Measurements from ENCODE around the gene NFKB2. TPM values are rescaled to one million over a fixed set of nuclear protein-coding genes. Genes with fewer than 3 reads are reported as not detected.

Gene NFKB2
- total and polyA plus RNA-seq, 2 of the 4 experiments (the other 2 are of a cell fraction), result 16.1 to 32.3 TPM

- Histone ChIP-seq H3K4me2 (ENCODE audit: low read depth, low read length) (no peak overlapping the region; the same call in 1 of the 2 replicates), H4K20me1 (ENCODE audit: insufficient read depth, low read length) (no peaks in the 10 kb centered on the region), H3K9me1 (ENCODE audit: insufficient read depth, low read length) (peaks cover 5% of the 10 kb centered on the region; the same call in 1 of the 2 replicates), H2BK20ac (ENCODE audit: low read depth, low read length) (no peak overlapping the region), H2AK5ac (ENCODE audit: low read depth, low read length) (no peak overlapping the region), H4K5ac (ENCODE audit: low read depth, low read length) (no peak overlapping the region), H2BK120ac (ENCODE audit: low read depth, low read length) (no peak overlapping the region), H4K8ac (ENCODE audit: low read depth in 2 of 2, low read length in 2 of 2) (no peak overlapping the region; a peak in 1 of 4 replicates), H3K18ac (ENCODE audit: low read depth, low read length) (no peak overlapping the region), H3K56ac (ENCODE audit: extremely low read depth, insufficient read depth, low read length) (no peak overlapping the region), H3K23ac (ENCODE audit: low read depth, low read length) (no peak overlapping the region), H3K9me3 (ENCODE audit: control insufficient read depth, insufficient read depth, low read length) (no peaks in the 10 kb centered on the region), H3K4ac (ENCODE audit: low read depth, low read length) (no peak overlapping the region), H2AK9ac (replicated peaks; ENCODE audit: low read depth, low read length, poor library complexity) (peak overlapping the region; percentile 1), H3K27ac (ENCODE audit: insufficient read depth, low read length) (no peak overlapping the region), H3K36me3 (ENCODE audit: control insufficient read depth, insufficient read depth, low read length) (no peaks in the 10 kb centered on the region), H3K79me1 (ENCODE audit: low read depth in 1 of 2, low read length in 2 of 2) (peaks cover 6 to 10% of the 10 kb centered on the region in 2 experiments; a peak in 3 of 4 replicates), H3K9ac (ENCODE audit: low read depth, low read length) (no peak overlapping the region), H2AFZ (replicated peaks; ENCODE audit: low read length, poor library complexity) (no peak overlapping the region), H3K4me3 (ENCODE audit: insufficient read depth, low read depth, low read length) (no peak overlapping the region), H3K14ac (replicated peaks; ENCODE audit: low read depth, low read length) (no peak overlapping the region), H4K91ac (ENCODE audit: insufficient read depth, low read depth, low read length) (no peak overlapping the region), H3K27me3 (ENCODE audit: control insufficient read depth, insufficient read depth, low read length) (no peaks in the 10 kb centered on the region), H2BK15ac (ENCODE audit: low read depth, low read length) (no peak overlapping the region), H3K4me1 (ENCODE audit: control insufficient read depth, insufficient read depth, low read length) (peaks cover 13% of the 10 kb centered on the region), H2BK5ac (ENCODE audit: low read depth, low read length, poor library complexity, severe bottlenecking) (no peak overlapping the region)
- CTCF ChIA-PET, result no interaction called here
- WGBS, 2 experiments (ENCODE audit: extremely low coverage in 2 of 2, insufficient read length in 1 of 2), result 80% methylated on average over 6 of the region's 6 CpGs; no CpG with 5 or more reads in 1 of the 2 experiments
- ATAC-seq (ENCODE audit: low read depth) (no peak), DNase-seq (no peak)
- in situ Hi-C loops (cut with MboI; ENCODE audit: low sequenced_read_pairs) (no loop called here), dilution Hi-C loops (cut with HindIII; ENCODE audit: low sequenced_read_pairs, unreplicated experiment) (no loop called here), intact Hi-C loops (cut with micrococcal nuclease) (no loop called here)
- TF ChIP-seq RCOR1 (IDR thresholded peaks at IDR 0.05; ENCODE audit: insufficient replicate concordance, low read length) (no peak), FOS (IDR thresholded peaks at IDR 0.05; ENCODE audit: low read depth, low read length) (no peak), ELK1 (IDR thresholded peaks at IDR 0.05; ENCODE audit: borderline replicate concordance, low read depth, low read length) (no peak), SMC3 (IDR thresholded peaks at IDR 0.05; ENCODE audit: low read depth, low read length) (no peak), POLR2A (IDR thresholded peaks at IDR 0.05; ENCODE audit: low read depth, low read length) (no peak), RFX5 (IDR thresholded peaks at IDR 0.05; ENCODE audit: low read depth, low read length) (no peak), MXI1 (IDR thresholded peaks at IDR 0.05; ENCODE audit: borderline replicate concordance, low read depth, low read length) (no peak), NFE2L2 (IDR thresholded peaks at IDR 0.05; ENCODE audit: low read depth, low read length) (no peak), RAD21 (IDR thresholded peaks at IDR 0.05; ENCODE audit: low read length) (no peak), BHLHE40 (IDR thresholded peaks at IDR 0.05; ENCODE audit: low read depth, low read length) (no peak), MAZ (IDR thresholded peaks at IDR 0.05; ENCODE audit: borderline replicate concordance, low read depth, low read length) (no peak)
- TF ChIP-seq, protein P1, sequence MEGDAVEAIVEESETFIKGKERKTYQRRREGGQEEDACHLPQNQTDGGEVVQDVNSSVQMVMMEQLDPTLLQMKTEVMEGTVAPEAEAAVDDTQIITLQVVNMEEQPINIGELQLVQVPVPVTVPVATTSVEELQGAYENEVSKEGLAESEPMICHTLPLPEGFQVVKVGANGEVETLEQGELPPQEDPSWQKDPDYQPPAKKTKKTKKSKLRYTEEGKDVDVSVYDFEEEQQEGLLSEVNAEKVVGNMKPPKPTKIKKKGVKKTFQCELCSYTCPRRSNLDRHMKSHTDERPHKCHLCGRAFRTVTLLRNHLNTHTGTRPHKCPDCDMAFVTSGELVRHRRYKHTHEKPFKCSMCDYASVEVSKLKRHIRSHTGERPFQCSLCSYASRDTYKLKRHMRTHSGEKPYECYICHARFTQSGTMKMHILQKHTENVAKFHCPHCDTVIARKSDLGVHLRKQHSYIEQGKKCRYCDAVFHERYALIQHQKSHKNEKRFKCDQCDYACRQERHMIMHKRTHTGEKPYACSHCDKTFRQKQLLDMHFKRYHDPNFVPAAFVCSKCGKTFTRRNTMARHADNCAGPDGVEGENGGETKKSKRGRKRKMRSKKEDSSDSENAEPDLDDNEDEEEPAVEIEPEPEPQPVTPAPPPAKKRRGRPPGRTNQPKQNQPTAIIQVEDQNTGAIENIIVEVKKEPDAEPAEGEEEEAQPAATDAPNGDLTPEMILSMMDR (conservative IDR thresholded peaks at IDR 0.05; ENCODE audit: low read depth, low read length), result no peak
- POLR2A ChIA-PET (ENCODE audit: unreplicated experiment), result no interaction called here
- no TSS peak for BruUV-seq (replicated peaks)
These were observed 40.8 kb downstream of the NFKB2 start for GRCh38 chr10:102436312-102436711.

Measured in IMR-90 (cell line).